Measurements from ENCODE around the gene TIPARP.
"Not testable (repeated sequence)": the region's sequence is repeated elsewhere in the genome, so short reads cannot be mapped to it uniquely, and the experiment has no call there.

DNA sequence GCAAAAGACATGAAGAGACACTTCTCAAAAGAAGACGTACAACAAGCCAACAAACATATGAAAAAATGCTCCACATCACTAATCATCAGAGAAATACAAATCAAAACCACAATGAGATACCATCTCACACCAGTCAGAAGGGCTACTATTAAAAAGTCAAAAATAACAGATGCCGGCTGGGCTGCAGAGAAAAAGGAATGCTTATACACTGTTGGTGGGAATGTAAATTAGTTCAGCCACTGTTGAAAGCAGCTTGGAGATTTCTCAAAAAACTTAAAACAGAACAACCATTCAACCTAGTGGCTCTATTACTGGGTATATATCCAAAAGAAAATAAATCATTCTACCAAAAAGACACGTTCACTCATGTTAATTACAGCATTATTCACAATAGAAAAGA, 60.3 kb downstream of the TIPARP start:
- TF ChIP-seq, protein P1, sequence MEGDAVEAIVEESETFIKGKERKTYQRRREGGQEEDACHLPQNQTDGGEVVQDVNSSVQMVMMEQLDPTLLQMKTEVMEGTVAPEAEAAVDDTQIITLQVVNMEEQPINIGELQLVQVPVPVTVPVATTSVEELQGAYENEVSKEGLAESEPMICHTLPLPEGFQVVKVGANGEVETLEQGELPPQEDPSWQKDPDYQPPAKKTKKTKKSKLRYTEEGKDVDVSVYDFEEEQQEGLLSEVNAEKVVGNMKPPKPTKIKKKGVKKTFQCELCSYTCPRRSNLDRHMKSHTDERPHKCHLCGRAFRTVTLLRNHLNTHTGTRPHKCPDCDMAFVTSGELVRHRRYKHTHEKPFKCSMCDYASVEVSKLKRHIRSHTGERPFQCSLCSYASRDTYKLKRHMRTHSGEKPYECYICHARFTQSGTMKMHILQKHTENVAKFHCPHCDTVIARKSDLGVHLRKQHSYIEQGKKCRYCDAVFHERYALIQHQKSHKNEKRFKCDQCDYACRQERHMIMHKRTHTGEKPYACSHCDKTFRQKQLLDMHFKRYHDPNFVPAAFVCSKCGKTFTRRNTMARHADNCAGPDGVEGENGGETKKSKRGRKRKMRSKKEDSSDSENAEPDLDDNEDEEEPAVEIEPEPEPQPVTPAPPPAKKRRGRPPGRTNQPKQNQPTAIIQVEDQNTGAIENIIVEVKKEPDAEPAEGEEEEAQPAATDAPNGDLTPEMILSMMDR (conservative IDR thresholded peaks at IDR 0.05): not testable (repeated sequence)
- not testable (repeated sequence) for TF ChIP-seq EZH2 (IDR thresholded peaks at IDR 0.05; ENCODE audit: low read depth)
